Measurements from ENCODE around the gene SUPT5H. TPM values are rescaled to one million over a fixed set of nuclear protein-coding genes. Genes with fewer than 3 reads are reported as not detected.

Gene SUPT5H
- total and polyA plus RNA-seq, 8 donors = 61.7 to 127 (median 109) TPM

- WGBS, 5 donors = 0 to 5% (median 1%) methylated on average over 25 to 56 of the region's 56 CpGs
- TF ChIP-seq POLR2A (IDR thresholded peaks at IDR 0.05) (no peak), CTCF (IDR thresholded peaks at IDR 0.05) (no peak), POLR2AphosphoS5 (IDR thresholded peaks at IDR 0.05) (no peak), EP300 (IDR thresholded peaks at IDR 0.05) (no peak)
- peaks cover 18 to 89% (median 46%) of the 10 kb centered on the region in 3 donors for H3K27me3 ChIP-seq
Measured at GRCh38 chr19:39514840-39515550, 69.6 kb downstream of the SUPT5H start, which contains the start of gene SELENOV. TSS of gene SELENOV (plus strand) at chr19:39515139. CDS start at chr19:39515213, 74 bp downstream.

GRCh38 chr19:39515551-39516191 is 70.3 kb downstream of the SUPT5H start:
- Histone ChIP-seq H3K4me3 (peak overlapping the region; percentile 30 to 46 (median 36)), H3K27me3 (peaks cover 18 to 82% (median 46%) of the 10 kb centered on the region in 3 donors), H3K27ac (no peak overlapping the region), H3K36me3 (no peaks in the 10 kb centered on the region), H3K9me3 (no peaks in the 10 kb centered on the region), H3K4me1 (peaks cover 11 to 20% (median 17%) of the 10 kb centered on the region in 4 donors)
- WGBS, 5 donors = 2 to 5% (median 4%) methylated on average over 16 to 44 of the region's 44 CpGs
- no peak for DNase-seq
- TF ChIP-seq CTCF (IDR thresholded peaks at IDR 0.05) (no peak), POLR2A (IDR thresholded peaks at IDR 0.05) (no peak)
- intact Hi-C loops (cut with DNase I; ENCODE audit: low total_unique reads) = no loop called here

More at GRCh38 chr19:39514840-39515550, 69.6 kb downstream of the SUPT5H start, which contains the start of gene SELENOV:
- no peak within 1 kb of the TSS for H3K27ac ChIP-seq
- no peaks in the 10 kb centered on the region for H3K9me3 ChIP-seq
- intact Hi-C loops (cut with DNase I; ENCODE audit: low total_unique reads) = loop anchor here (5.0 kb wide), 1 partner anchor 943 kb away; no protein-coding TSS in a partner anchor
- H3K36me3 ChIP-seq = no peaks in the 10 kb centered on the region
- H3K4me1 ChIP-seq = peaks cover 11 to 20% (median 17%) of the 10 kb centered on the region in 4 donors
- peak within 1 kb of the TSS; percentile 30 to 46 (median 36) for H3K4me3 ChIP-seq
- DNase-seq = peak in 1 of 2 donors; percentile 59

GRCh38 chr19:39516270-39516669 is 70.9 kb downstream of the SUPT5H start:
- H3K4me3 ChIP-seq = no peak overlapping the region
- no peak for DNase-seq
- peaks cover 11 to 20% (median 17%) of the 10 kb centered on the region in 4 donors for H3K4me1 ChIP-seq
- intact Hi-C loops (cut with DNase I; ENCODE audit: low total_unique reads) = no loop called here
- peaks cover 18 to 76% (median 46%) of the 10 kb centered on the region in 3 donors for H3K27me3 ChIP-seq
- H3K27ac ChIP-seq = no peak overlapping the region
- no peaks in the 10 kb centered on the region for H3K9me3 ChIP-seq
- no peaks in the 10 kb centered on the region for H3K36me3 ChIP-seq
- 41 to 55% (median 46%) methylated on average over 6 of the region's 6 CpGs for WGBS, 5 donors
- TF ChIP-seq EP300 (IDR thresholded peaks at IDR 0.05) = no peak
- TF ChIP-seq POLR2AphosphoS5 (IDR thresholded peaks at IDR 0.05) = no peak
- TF ChIP-seq CTCF (IDR thresholded peaks at IDR 0.05) = no peak
- no peak for TF ChIP-seq POLR2A (IDR thresholded peaks at IDR 0.05)

- intact Hi-C loops (cut with DNase I; ENCODE audit: low total_unique reads) = no loop called here
- H3K27me3 ChIP-seq = peaks cover 18 to 64% (median 46%) of the 10 kb centered on the region in 3 donors
- H3K36me3 ChIP-seq = no peaks in the 10 kb centered on the region
- no peak for DNase-seq
- H3K9me3 ChIP-seq = no peaks in the 10 kb centered on the region
- H3K4me3 ChIP-seq = no peak overlapping the region
- no peak for TF ChIP-seq POLR2A (IDR thresholded peaks at IDR 0.05)
- no peak for TF ChIP-seq POLR2AphosphoS5 (IDR thresholded peaks at IDR 0.05)
- no peak for TF ChIP-seq CTCF (IDR thresholded peaks at IDR 0.05)
- H3K4me1 ChIP-seq = peaks cover 11 to 20% (median 17%) of the 10 kb centered on the region in 4 donors
- no peak overlapping the region for H3K27ac ChIP-seq
- 65 to 80% (median 74%) methylated on average over 3 of the region's 3 CpGs for WGBS, 5 donors
Measured at GRCh38 chr19:39517432-39517831, 72.0 kb downstream of the SUPT5H start.
